Activated CD8-positive, alpha-beta memory T cell treated with anti-CD3 and anti-CD28 coated beads, Interleukin-2, amount 50 U/mL, for 4 hours (primary cell): ENCODE data around the gene RDH13.
"Not testable (repeated sequence)": the region's sequence is repeated elsewhere in the genome, so short reads cannot be mapped to it uniquely, and the experiment has no call there.

Experiments
- DNase-seq: peaks from one replicate; pipeline ENCODE4 v3.0.0-alpha.2; 2020

RDH13 gene

GRCh38 chr19:55042688-55043087 lies 20.3 kb downstream of the RDH13 start:
- DNase-seq, result no peak

- no peak for DNase-seq
These were observed 20.6 kb downstream of the RDH13 start for GRCh38 chr19:55042344-55042678.

- no peak for DNase-seq
These were observed 21.2 kb downstream of the RDH13 start for GRCh38 chr19:55041627-55042343.

- DNase-seq, result no peak
These were observed 21.7 kb downstream of the RDH13 start for GRCh38 chr19:55041244-55041626.

DNA sequence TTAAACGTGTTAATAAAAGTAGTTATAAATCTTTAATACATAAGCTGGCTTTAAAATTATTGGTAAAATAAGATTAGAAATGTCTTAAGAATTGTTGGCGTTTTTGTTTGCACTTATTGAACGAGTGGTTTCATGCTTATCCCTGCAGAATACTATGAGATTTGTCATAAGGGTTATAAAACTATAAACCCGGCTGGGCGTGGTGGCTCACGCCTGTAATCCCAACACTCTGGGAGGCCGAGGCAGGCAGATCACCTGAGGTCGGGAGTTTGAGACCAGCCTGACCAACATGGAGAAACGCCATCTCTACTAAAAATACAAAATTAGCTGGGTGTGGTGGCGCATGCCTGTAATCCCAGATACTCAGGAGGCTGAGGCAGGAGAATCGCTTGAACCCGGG lies 22.3 kb downstream of the RDH13 start:
- not testable (repeated sequence) for DNase-seq

DNA sequence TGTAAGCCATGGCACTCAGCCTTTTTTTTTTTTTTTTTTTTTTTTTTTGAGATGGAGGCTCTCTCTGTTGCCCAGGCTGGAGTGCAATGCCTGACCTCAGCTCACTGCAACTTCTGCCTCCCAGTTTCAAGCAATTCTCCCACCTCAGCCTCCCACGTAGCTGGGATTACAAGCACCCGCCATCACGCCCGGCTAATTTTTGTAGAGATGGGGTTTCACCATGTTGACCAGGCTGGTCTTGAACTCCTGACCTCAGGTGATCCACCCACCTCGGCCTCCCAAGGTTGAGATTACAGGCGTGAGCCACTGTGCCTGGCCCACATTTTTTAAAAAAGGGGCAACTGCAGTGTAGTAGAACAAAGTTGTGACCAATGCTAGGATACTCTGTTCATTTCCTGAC lies 25.3 kb downstream of the RDH13 start:
- DNase-seq, result not testable (repeated sequence)

DNA sequence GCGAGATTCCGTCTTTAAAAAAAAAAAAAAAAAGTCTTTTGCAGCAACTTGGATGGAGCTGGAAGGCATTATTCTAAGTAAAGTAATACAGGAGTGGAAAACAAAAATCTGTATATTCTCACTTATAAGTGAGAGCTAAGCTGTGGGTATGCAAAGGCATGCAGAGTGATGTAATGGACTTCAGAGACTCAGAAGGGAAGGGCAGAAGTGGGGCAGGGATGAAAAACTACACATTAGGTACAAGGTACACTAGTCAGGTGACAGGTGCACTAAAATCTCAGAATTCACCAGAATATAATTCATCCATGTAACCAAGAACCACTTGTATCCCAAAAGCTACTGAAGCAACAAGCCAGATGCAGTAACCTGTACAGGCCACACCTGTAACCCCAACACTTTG lies 26.9 kb downstream of the RDH13 start:
- no peak for DNase-seq

GRCh38 chr19:55034751-55035150 lies 28.2 kb downstream of the RDH13 start:
- no peak for DNase-seq

DNA sequence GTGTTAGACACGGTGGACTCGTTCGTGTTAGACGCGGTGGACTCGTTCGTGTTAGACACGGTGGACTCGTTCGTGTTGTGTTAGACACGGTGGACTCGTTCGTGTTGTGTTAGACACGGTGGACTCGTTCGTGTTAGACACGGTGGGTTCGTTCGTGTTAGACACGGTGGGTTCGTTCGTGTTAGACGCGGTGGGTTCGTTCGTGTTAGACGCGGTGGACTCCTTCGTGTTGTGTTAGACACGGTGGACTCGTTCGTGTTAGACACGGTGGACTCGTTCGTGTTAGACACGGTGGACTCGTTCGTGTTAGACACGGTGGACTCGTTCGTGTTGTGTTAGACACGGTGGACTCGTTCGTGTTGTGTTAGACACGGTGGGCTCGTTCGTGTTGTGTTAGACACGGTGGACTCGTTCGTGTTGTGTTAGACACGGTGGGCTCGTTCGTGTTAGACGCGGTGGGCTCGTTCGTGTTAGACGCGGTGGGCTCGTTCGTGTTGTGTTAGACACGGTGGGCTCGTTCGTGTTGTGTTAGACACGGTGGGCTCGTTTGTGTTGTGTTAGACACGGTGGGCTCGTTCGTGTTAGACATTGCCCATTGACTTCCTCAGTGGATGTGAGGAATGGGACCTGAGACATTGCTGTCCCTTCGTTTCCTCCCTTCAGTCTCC lies 29.8 kb downstream of the RDH13 start:
- not testable (repeated sequence) for DNase-seq

- DNase-seq, result no peak
These were observed 30.7 kb downstream of the RDH13 start for GRCh38 chr19:55032170-55032800.

DNA sequence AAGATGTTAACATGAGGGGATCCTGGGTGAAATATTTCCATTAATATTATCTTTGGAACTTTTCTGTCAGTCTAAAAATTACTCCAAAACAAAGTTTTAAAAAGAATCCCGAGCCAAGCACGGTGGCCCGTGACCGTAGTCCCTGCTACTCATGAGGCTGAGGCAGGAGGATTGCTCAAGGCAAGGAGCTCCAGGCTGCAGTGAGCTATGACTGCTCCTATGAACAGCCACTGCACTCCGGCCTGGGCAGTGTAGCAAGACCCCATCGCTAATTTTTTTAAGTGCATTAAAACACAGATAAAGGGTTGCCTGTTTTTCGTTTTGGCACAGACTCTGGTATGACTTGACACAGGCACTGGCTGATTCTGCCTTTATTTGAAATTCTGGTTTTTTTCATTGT lies 31.8 kb downstream of the RDH13 start:
- DNase-seq, result no peak

DNA sequence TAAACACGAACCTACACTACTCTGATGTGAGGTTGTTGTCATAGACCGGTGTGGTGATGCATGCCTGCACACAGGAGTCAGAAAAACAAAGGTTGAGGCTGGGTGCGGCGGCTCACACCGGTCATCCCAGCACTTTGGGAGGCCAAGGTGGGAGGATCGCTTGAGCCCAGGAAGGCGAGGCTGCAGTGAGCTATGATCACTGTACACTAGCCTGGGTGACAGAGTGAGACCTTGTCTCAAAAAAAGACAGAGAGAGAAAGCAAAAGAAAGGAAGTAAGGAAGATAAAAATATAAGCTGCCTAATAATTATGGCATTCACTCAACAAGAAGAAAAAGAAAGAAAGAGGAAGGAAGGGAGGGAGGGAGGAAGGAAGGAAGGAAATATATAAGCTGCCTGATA lies 34.2 kb downstream of the RDH13 start:
- DNase-seq, result no peak

- DNase-seq, result no peak
These were observed 35.2 kb downstream of the RDH13 start for GRCh38 chr19:55027472-55028337.

DNA sequence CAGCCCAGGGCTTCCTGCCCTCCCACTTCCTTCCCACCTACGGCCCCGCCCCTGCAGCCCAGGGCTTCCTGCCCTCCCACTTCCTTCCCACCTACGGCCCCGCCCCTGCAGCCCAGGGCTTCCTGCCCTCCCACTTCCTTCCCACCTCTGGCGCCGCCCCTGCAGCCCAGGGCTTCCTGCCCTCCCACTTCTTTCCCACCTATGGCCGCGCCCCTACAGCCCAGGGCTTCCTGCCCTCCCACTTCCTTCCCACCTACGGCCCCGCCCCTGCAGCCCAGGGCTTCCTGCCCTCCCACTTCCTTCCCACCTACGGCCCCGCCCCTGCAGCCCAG lies 35.8 kb downstream of the RDH13 start:
- DNase-seq, result not testable (repeated sequence)

DNA sequence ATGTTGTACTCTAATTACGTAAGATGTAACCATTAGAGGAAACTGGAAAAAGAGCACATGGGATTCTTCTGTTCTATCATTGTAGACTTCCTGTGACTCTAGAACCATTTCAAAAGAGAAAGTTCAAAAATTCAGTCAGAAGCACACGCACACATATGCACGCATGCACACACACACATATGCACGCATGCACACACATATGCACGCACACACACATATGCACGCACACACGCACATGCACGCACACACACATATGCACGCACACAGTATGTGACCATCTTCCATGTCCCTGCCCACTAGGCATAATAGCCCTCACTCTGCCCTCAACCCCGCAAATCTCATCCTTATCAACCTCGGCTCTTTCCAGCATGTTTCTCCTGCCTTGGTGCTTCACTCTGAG lies 38.8 kb downstream of the RDH13 start:
- no peak for DNase-seq

DNA sequence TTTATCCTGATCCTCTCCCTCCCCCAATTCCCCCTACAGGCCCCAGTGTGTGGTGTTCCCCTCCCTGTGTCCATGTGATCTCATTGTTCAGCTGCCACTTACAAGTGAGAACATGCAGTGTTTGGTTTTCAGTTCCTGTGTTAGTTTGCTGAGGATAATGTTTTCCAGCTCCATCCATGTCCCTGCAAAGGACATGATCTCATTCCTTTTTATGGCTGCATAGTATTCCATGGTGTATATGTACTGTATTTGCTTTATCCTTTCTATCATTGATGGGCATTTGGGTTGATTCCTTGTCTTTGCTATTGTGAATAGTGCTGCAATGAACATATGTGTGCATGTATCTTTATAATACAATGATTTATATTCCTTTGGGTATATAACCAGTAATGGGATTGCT lies 42.6 kb downstream of the RDH13 start:
- not testable (repeated sequence) for DNase-seq

- no peak for DNase-seq
These were observed 44.3 kb downstream of the RDH13 start for GRCh38 chr19:55018633-55019032.

GRCh38 chr19:55018216-55018615 lies 44.7 kb downstream of the RDH13 start:
- no peak for DNase-seq

DNA sequence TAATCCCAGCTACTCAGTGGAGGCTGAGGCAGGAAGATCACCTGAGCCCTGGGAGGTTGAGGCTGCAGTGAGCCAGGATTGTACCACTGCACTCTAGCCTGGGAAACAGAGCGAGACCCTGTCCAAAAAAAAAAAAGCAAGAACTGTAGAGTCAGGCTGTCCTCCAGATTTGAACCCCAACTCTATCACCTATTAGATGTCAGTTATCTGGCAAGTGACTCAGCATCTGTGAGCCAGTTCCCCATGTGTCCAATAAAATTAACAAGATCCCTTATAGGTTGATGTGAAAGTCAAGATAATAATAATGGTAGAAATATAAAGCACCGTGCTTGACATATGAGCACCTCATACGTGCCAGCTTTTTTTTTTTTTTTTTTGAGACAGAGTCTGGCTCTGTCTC lies 46.9 kb downstream of the RDH13 start:
- DNase-seq, result no peak

DNA sequence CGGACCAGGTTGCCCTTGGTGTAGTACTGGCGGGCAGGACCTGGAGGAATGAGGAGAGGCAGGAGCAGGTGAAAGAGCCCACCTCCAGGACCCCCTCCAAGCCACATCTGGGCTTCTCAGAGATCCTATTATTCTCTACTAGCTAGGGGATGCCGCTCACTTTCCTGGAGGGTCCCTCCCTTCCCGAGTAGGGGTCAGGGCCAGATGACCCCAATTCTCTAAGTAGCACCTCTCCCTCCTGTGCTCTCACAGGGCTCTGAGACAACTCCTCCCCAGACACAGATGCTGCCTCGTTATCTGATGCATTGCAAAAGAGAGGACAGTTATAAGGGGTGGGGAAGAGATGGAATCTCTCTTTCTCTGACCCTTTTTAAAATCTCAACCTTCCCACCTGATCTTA lies 47.8 kb downstream of the RDH13 start:
- DNase-seq, result no peak

DNA sequence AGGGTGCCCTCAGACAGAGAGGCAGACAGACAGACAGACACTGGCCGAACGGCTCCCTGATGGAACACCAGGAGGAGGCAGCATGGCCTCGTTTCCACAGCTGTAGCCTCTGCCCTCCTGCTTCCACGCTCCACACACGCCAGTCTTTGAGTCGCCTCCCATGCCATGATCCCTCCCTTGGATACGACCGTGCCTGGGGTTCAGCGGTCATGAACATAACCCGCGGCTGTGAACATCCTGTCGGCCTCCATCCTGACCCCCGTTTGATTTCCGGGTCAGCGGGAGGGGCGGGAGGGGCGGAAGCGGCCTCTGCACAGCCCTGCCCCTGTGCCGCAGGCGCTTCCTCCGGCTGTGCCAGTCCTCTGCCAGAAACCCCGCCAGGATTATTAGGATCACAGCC lies 48.2 kb downstream of the RDH13 start:
- no peak for DNase-seq

DNA sequence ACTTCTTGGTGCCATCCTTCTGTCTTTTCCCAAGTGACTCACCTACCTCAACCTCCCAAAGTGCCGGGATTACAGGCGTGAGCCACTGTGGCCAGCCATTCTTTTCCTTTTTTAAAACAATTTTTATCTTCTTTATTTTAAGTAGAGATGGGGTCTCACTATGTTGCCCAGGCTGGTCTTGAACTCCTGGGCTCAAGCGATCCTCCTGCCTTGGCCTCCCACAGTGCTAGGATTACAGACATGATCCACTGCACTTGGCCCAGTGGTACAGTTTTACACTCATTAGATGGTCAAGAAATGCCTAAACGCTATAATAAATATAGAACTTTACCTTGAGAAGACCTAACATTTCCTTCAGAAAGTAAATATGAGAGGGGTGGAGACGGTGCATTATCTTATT lies 49.4 kb downstream of the RDH13 start:
- DNase-seq, result no peak

DNA sequence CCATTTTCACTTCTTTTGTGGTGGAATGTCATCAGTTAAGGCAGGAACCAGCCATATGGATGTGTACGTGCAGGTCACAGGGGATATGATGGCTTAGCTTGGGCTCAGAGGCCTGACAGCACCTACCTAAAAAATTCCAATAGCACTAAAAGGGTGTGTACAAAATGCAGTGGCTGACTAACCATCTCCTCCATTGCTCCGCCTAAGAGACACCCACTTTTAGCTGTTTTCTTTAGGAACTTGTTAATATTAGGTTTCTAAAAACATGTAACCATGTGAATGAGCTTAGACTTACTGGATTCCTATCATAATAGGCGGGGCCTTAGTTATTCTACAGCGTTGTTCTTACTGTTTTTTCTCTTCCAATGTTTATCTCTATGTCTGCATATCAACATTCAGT lies 50.6 kb downstream of the RDH13 start:
- DNase-seq, result no peak

- DNase-seq, result not testable (repeated sequence)
These were observed 52.4 kb downstream of the RDH13 start for GRCh38 chr19:55010561-55010960.
